ENCODE data around the gene FIS1.
"Not testable (repeated sequence)": the region's sequence is repeated elsewhere in the genome, so short reads cannot be mapped to it uniquely, and the experiment has no call there.

FIS1 gene

GRCh38 chr7:101255796-101256195, 10.9 kb upstream of the FIS1 start:
- DNase-seq = no peak

GRCh38 chr7:101253199-101253598, 8.3 kb upstream of the FIS1 start:
- not testable (repeated sequence) for DNase-seq

GRCh38 chr7:101251871-101252659, 7.2 kb upstream of the FIS1 start:
- peak; percentile 89 to 92 for DNase-seq

GRCh38 chr7:101250324-101250723, 5.4 kb upstream of the FIS1 start:
- DNase-seq = no peak

GRCh38 chr7:101248276-101248675, 3.4 kb upstream of the FIS1 start:
- DNase-seq = no peak

- DNase-seq = no peak
Measured at GRCh38 chr7:101245147-101245668, 327 bp upstream of the FIS1 start.

- no peak for DNase-seq
Measured at GRCh38 chr7:101243646-101244374, 1.1 kb downstream of the FIS1 start.

- no peak for DNase-seq
Measured at GRCh38 chr7:101241443-101242349, 3.2 kb downstream of the FIS1 start.

GRCh38 chr7:101241015-101241363, 3.9 kb downstream of the FIS1 start:
- DNase-seq = no peak

GRCh38 chr7:101240226-101241014, 4.5 kb downstream of the FIS1 start:
- DNase-seq = no peak

- no peak for DNase-seq
Measured at GRCh38 chr7:101239951-101240220, 5.0 kb downstream of the FIS1 start.

GRCh38 chr7:101239191-101239950, 5.5 kb downstream of the FIS1 start:
- DNase-seq = no peak

- DNase-seq = no peak
Measured at GRCh38 chr7:101238226-101239182, 6.4 kb downstream of the FIS1 start.

- no peak for DNase-seq
Measured at GRCh38 chr7:101237206-101238067, 7.4 kb downstream of the FIS1 start, which contains the start of gene CLDN15. Gene CLDN15 (minus strand): TSS chr7:101237802. CDS start chr7:101237581, 221 bp downstream.

GRCh38 chr7:101236292-101236835, 8.5 kb downstream of the FIS1 start:
- DNase-seq = no peak

GRCh38 chr7:101235522-101235921, 9.4 kb downstream of the FIS1 start:
- DNase-seq = no peak

GRCh38 chr7:101235050-101235449, 9.8 kb downstream of the FIS1 start:
- DNase-seq = peak in 1 of 2 experiments; percentile 39

- DNase-seq = no peak
Measured at GRCh38 chr7:101234636-101235035, 10.2 kb downstream of the FIS1 start.
